Measurements from ENCODE around the gene NSMCE1.

NSMCE1 gene

GRCh38 chr16:27189335-27189972 lies 79.1 kb downstream of the NSMCE1 start:
- ATAC-seq, result no peak
- TF ChIP-seq ZFP3 (CRISPR knock-in tag; IDR thresholded peaks at IDR 0.05) (no peak), ZNF565 (CRISPR knock-in tag; conservative IDR thresholded peaks at IDR 0.05; ENCODE audit: low read depth) (no peak), SNAI2 (CRISPR knock-in tag; IDR thresholded peaks at IDR 0.05) (no peak)

GRCh38 chr16:27188633-27189032 lies 79.9 kb downstream of the NSMCE1 start:
- ATAC-seq, result no peak
- no peak for TF ChIP-seq CSDC2 (CRISPR knock-in tag; IDR thresholded peaks at IDR 0.05)
- TF ChIP-seq TOX (CRISPR knock-in tag; IDR thresholded peaks at IDR 0.05; ENCODE audit: borderline replicate concordance), result no peak
- no peak for TF ChIP-seq ZNF8 (CRISPR knock-in tag; IDR thresholded peaks at IDR 0.05)
- no peak for TF ChIP-seq RARB (CRISPR knock-in tag; IDR thresholded peaks at IDR 0.05)
- no peak for TF ChIP-seq GLIS3 (CRISPR knock-in tag; IDR thresholded peaks at IDR 0.05)
- no peak for TF ChIP-seq SNAI2 (CRISPR knock-in tag; IDR thresholded peaks at IDR 0.05)
- TF ChIP-seq CSRNP3 (CRISPR knock-in tag; IDR thresholded peaks at IDR 0.05), result no peak
- no peak for TF ChIP-seq ZNF565 (CRISPR knock-in tag; conservative IDR thresholded peaks at IDR 0.05; ENCODE audit: low read depth)

GRCh38 chr16:27185776-27186130 lies 82.8 kb downstream of the NSMCE1 start:
- ATAC-seq, result no peak
- TF ChIP-seq GLIS3 (CRISPR knock-in tag; IDR thresholded peaks at IDR 0.05) (no peak), ZFP3 (CRISPR knock-in tag; IDR thresholded peaks at IDR 0.05) (no peak), TCF4 (CRISPR knock-in tag; IDR thresholded peaks at IDR 0.05; ENCODE audit: borderline replicate concordance) (no peak)

- ATAC-seq, result no peak
- TF ChIP-seq ISL1 (CRISPR knock-in tag; IDR thresholded peaks at IDR 0.05) (no peak), CREB5 (CRISPR knock-in tag; IDR thresholded peaks at IDR 0.05; ENCODE audit: low read depth) (no peak), TSHZ2 (CRISPR knock-in tag; IDR thresholded peaks at IDR 0.05) (no peak), OSR1 (CRISPR knock-in tag; IDR thresholded peaks at IDR 0.05) (no peak), BACH2 (CRISPR knock-in tag; IDR thresholded peaks at IDR 0.05; ENCODE audit: borderline replicate concordance) (no peak), PPARA (CRISPR knock-in tag; IDR thresholded peaks at IDR 0.05; ENCODE audit: borderline replicate concordance) (no peak), CSDC2 (CRISPR knock-in tag; IDR thresholded peaks at IDR 0.05) (no peak), ZNF8 (CRISPR knock-in tag; IDR thresholded peaks at IDR 0.05) (no peak), RARB (CRISPR knock-in tag; IDR thresholded peaks at IDR 0.05) (no peak), PATZ1 (CRISPR knock-in tag; IDR thresholded peaks at IDR 0.05; ENCODE audit: borderline replicate concordance) (no peak), ZFP30 (CRISPR knock-in tag; IDR thresholded peaks at IDR 0.05) (no peak), TOX (CRISPR knock-in tag; IDR thresholded peaks at IDR 0.05; ENCODE audit: borderline replicate concordance) (no peak), ZNF70 (CRISPR knock-in tag; IDR thresholded peaks at IDR 0.05) (no peak), ZC3H10 (CRISPR knock-in tag; IDR thresholded peaks at IDR 0.05) (no peak)
These were observed 85.6 kb downstream of the NSMCE1 start for GRCh38 chr16:27182906-27183405.

Measured in SK-N-SH treated with all-trans-retinoic acid at 6 μM for 48 hours (cell line).